Measurements from ENCODE around the gene PA2G4. TPM values are rescaled to one million over a fixed set of nuclear protein-coding genes. Genes with fewer than 3 reads are reported as not detected.
A peak's percentile ranks its signal among the peaks of the same experiment; 100 is the strongest.

The PA2G4 gene
- total RNA-seq, 4 donors from 2014 or later: 90.5 to 133 (median 105) TPM

GRCh38 chr12:56157201-56158028, 53.1 kb downstream of the PA2G4 start:
- TF ChIP-seq POLR2A (IDR thresholded peaks at IDR 0.05; ENCODE audit: low read depth) (peak; percentile 29), POLR2AphosphoS5 (IDR thresholded peaks at IDR 0.05) (no peak), EP300 (IDR thresholded peaks at IDR 0.05) (no peak)
- TF ChIP-seq, protein P1, sequence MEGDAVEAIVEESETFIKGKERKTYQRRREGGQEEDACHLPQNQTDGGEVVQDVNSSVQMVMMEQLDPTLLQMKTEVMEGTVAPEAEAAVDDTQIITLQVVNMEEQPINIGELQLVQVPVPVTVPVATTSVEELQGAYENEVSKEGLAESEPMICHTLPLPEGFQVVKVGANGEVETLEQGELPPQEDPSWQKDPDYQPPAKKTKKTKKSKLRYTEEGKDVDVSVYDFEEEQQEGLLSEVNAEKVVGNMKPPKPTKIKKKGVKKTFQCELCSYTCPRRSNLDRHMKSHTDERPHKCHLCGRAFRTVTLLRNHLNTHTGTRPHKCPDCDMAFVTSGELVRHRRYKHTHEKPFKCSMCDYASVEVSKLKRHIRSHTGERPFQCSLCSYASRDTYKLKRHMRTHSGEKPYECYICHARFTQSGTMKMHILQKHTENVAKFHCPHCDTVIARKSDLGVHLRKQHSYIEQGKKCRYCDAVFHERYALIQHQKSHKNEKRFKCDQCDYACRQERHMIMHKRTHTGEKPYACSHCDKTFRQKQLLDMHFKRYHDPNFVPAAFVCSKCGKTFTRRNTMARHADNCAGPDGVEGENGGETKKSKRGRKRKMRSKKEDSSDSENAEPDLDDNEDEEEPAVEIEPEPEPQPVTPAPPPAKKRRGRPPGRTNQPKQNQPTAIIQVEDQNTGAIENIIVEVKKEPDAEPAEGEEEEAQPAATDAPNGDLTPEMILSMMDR (IDR thresholded peaks at IDR 0.05): peak; percentile 73 to 84 (median 82)
- H3K9me3 ChIP-seq: no peaks in the 10 kb centered on the region
- 3% methylated on average over 36 of the region's 45 CpGs for WGBS
- H3K4me1 ChIP-seq: peaks cover 43 to 63% (median 60%) of the 10 kb centered on the region in 4 donors
- peaks cover 31 to 32% (median 31%) of the 10 kb centered on the region in 4 donors for H3K36me3 ChIP-seq
- peak; percentile 95 for DNase-seq (ENCODE audit: extremely low spot score)
- H3K4me3 ChIP-seq: peak overlapping the region; percentile 66 to 98 (median 86)
- intact Hi-C loops (cut with DNase I): no loop called here
- H3K27me3 ChIP-seq: no peaks in the 10 kb centered on the region
- H3K27ac ChIP-seq (replicated peaks in 1 of 4): peak overlapping the region; percentile 93 to 98 (median 96)

DNA sequence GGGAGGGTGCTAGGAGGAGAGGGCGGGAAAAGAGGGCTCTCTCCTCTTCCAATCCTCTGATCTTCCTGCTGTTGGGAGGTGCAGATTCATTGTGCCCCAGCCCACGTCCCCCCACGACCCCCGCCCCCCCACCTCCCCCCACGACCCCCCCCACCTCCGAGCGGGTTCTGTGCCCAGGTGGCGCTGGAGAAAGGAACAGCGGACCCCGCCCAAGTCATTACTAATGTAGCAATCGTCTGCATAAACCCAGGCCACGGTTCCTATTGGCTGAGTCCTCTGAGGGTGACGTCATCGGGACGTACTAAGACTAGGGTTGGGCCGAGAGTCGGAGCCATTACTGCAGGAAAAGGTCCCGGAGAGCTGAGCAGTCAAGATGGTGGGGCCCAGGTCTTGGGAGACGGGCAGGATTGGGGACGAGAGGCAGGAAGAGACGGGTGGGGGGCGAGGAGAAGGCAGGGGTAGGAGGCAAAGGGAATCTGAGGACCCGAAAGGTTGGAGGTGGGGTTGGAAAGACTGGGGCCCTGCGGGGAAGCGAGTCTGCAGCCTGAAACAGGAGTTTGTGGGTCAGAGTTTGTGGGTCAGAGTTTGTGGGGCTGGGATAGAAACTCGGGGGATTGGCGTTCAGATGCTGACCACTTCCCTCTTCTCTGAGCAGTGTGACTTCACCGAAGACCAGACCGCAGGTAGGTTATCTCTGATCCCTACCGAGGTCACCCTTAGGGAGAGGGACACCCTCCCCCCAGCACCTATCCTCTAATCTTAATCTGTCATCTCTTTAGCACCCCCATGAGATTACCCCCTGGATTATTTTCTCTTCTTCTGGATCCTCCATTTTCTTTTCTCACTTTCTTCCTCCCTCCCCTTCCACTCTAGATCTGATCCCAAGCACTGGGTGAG, 53.9 kb downstream of the PA2G4 start, which contains the start of gene MYL6:
Gene MYL6, plus strand, starts transcription at position 331 of the 897 bp plus-strand sequence. Its CDS starts 43 bp downstream, at position 374.
- H3K27me3 ChIP-seq: no peaks in the 10 kb centered on the region
- peak within 1 kb of the TSS; percentile 93 to 98 (median 96) for H3K27ac ChIP-seq (replicated peaks in 1 of 4)
- peak; percentile 99 for TF ChIP-seq POLR2A (IDR thresholded peaks at IDR 0.05; ENCODE audit: low read depth)
- TF ChIP-seq, protein P1 (IDR thresholded peaks at IDR 0.05): no peak
- no peak for TF ChIP-seq EP300 (IDR thresholded peaks at IDR 0.05)
- TF ChIP-seq POLR2AphosphoS5 (IDR thresholded peaks at IDR 0.05): peak; percentile 100
- no peaks in the 10 kb centered on the region for H3K9me3 ChIP-seq
- H3K4me1 ChIP-seq: peaks cover 36 to 64% (median 61%) of the 10 kb centered on the region in 4 donors
- under 1% methylated on average over 30 of the region's 30 CpGs for WGBS
- DNase-seq (ENCODE audit: extremely low spot score): peak; percentile 100
- peak within 1 kb of the TSS; percentile 66 to 98 (median 86) for H3K4me3 ChIP-seq
- intact Hi-C loops (cut with DNase I): no loop called here
- peaks cover 35 to 40% (median 39%) of the 10 kb centered on the region in 4 donors for H3K36me3 ChIP-seq

- DNase-seq (ENCODE audit: extremely low spot score): peak; percentile 96
- H3K9me3 ChIP-seq: no peaks in the 10 kb centered on the region
- peaks cover 35 to 64% (median 61%) of the 10 kb centered on the region in 4 donors for H3K4me1 ChIP-seq
- H3K27ac ChIP-seq (replicated peaks in 1 of 4): peak overlapping the region; percentile 93 to 98 (median 96)
- peaks cover 35 to 48% (median 47%) of the 10 kb centered on the region in 4 donors for H3K36me3 ChIP-seq
- H3K4me3 ChIP-seq: peak overlapping the region; percentile 66 to 98 (median 86)
- intact Hi-C loops (cut with DNase I): loop anchor here (1.0 kb wide), 1 partner anchor 33 kb away; no protein-coding TSS in a partner anchor
- TF ChIP-seq EP300 (IDR thresholded peaks at IDR 0.05): no peak
- TF ChIP-seq POLR2AphosphoS5 (IDR thresholded peaks at IDR 0.05): peak; percentile 98
- TF ChIP-seq, protein P1 (IDR thresholded peaks at IDR 0.05): no peak
- peak; percentile 37 for TF ChIP-seq POLR2A (IDR thresholded peaks at IDR 0.05; ENCODE audit: low read depth)
- WGBS: 0% methylated on average over 6 of the region's 6 CpGs
- no peaks in the 10 kb centered on the region for H3K27me3 ChIP-seq
Observed at GRCh38 chr12:56158926-56159461, 54.6 kb downstream of the PA2G4 start.

- peaks cover 35 to 54% (median 53%) of the 10 kb centered on the region in 4 donors for H3K36me3 ChIP-seq
- TF ChIP-seq EP300 (IDR thresholded peaks at IDR 0.05): no peak
- TF ChIP-seq POLR2A (IDR thresholded peaks at IDR 0.05; ENCODE audit: low read depth): no peak
- TF ChIP-seq, protein P1 (IDR thresholded peaks at IDR 0.05): no peak
- TF ChIP-seq POLR2AphosphoS5 (IDR thresholded peaks at IDR 0.05): no peak
- peak overlapping the region; percentile 66 to 98 (median 86) for H3K4me3 ChIP-seq
- intact Hi-C loops (cut with DNase I): loop anchor here (1.0 kb wide), 1 partner anchor 33 kb away; no protein-coding TSS in a partner anchor
- peak overlapping the region; percentile 93 to 98 (median 96) for H3K27ac ChIP-seq (replicated peaks in 1 of 4)
- WGBS: 4% methylated on average over 6 of the region's 8 CpGs
- H3K27me3 ChIP-seq: no peaks in the 10 kb centered on the region
- peaks cover 35 to 66% (median 63%) of the 10 kb centered on the region in 4 donors for H3K4me1 ChIP-seq
- DNase-seq (ENCODE audit: extremely low spot score): no peak
- H3K9me3 ChIP-seq: no peaks in the 10 kb centered on the region
Observed at GRCh38 chr12:56159482-56160192, 55.3 kb downstream of the PA2G4 start.
